GDM1 (cell line): ENCODE data around the gene OR4K1.
"Not testable (repeated sequence)": the region's sequence is repeated elsewhere in the genome, so short reads cannot be mapped to it uniquely, and the experiment has no call there.

ENCODE experiments used
- DNase-seq: peaks from one replicate; lab custom pipeline; 2025; lab: John Stamatoyannopoulos, UW

The OR4K1 gene, protein sequence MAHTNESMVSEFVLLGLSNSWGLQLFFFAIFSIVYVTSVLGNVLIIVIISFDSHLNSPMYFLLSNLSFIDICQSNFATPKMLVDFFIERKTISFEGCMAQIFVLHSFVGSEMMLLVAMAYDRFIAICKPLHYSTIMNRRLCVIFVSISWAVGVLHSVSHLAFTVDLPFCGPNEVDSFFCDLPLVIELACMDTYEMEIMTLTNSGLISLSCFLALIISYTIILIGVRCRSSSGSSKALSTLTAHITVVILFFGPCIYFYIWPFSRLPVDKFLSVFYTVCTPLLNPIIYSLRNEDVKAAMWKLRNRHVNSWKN

DNA sequence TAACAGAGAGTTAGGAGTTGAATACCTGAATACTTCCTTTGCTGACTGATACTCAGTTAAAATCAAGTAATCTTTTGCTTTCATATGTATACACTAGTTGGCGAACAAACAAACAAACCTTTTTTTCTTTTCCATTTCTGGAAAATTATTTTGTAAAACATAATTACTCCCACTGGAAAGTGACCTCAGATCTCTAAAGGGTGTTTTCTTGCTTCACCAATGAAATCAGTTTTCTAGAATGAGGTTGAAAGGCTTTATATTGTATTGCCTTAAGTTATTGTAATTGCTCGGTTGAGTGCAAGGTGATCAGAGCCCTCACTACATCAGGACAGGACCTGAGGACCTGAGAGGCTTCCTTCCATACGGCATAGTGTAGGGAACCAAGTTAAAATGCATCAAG is at the start of gene OR4K1:
TSS of gene OR4K1 (plus strand) at position 301 of the 400 bp plus-strand sequence. CDS start 4,750 bp downstream, outside the sequence.
- DNase-seq: no peak

DNA sequence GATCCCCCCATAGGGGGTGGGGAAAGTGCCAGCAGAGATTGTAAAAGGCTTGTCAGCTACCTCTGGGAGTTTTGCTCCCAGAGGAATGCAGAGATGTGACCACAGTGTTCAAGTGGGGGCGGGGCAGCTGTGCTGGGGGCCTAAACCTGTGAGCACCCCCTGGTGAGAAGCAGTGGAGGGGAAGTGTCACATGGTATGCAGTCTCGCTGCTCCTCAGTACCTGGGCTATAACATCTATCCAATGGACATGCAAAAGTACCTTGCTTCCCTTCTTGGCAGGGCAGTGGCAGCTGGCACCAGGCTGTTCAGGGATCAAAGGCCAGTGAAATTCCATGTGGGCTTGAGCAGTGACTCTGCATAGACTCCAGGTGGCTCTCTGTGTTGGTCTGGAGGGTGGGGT is 35.4 kb upstream of the OR4K1 start:
- no peak for DNase-seq

DNA sequence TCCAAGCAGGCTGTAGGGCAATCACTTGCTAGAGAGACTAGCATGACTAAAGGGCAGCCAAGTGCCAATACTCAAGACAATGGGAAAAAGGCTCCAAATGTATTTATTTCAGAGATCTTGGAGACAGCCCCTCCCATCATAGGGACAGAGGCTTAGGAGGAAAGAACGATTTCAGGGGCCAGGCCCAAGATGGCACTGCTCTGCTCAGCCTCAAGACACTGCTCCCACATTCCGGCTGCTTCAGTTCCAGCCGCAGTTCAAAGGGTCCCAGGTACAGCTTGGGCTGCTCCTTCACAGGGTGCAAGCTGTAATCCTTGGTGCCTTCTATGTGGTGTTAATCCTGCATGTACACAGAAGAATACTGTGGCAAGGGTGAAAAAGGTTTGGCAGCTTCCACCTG is 29.7 kb upstream of the OR4K1 start:
- no peak for DNase-seq

- no peak for DNase-seq
These were observed 28.3 kb upstream of the OR4K1 start for GRCh38 chr14:19902409-19902808.

DNA sequence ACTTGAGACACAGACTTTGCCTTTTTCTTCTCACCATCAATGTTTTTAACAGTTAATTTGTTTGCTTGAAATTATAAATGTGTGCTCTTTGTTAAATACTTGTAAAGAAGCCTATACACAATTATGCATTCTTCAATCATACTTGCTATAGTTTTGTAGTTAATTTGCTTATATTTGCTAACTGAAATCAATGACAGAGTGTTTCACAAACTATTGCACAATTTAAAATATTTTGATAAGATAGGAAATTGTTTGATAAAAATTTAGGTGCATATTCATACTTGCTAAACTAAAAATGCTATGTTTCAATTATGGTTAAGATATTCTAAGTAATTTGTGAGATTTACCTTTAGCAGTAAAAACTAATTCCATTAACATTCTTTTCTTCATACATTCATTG is 24.1 kb upstream of the OR4K1 start:
- DNase-seq: no peak

DNA sequence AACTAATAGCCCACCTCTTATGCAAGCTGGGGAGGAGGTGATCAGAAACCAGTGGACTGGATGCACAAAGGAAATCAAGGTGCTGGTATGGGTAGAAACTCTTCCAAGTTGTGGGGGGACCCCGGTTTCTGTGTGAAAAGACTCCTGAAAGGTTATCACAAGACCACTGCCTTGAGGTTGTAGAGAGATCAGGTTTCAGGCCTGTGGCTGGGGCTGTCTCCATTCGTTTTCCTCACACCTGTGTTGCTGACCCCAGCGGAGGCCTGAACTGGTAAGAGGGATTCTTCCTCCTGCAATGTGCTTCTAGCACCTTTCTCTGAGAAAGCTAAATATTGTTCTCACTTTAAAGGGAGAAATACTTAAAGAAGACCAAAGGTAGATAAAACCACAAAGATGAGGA is 19.6 kb upstream of the OR4K1 start:
- no peak for DNase-seq

- no peak for DNase-seq
These were observed 13.5 kb upstream of the OR4K1 start for GRCh38 chr14:19917243-19917642.

DNA sequence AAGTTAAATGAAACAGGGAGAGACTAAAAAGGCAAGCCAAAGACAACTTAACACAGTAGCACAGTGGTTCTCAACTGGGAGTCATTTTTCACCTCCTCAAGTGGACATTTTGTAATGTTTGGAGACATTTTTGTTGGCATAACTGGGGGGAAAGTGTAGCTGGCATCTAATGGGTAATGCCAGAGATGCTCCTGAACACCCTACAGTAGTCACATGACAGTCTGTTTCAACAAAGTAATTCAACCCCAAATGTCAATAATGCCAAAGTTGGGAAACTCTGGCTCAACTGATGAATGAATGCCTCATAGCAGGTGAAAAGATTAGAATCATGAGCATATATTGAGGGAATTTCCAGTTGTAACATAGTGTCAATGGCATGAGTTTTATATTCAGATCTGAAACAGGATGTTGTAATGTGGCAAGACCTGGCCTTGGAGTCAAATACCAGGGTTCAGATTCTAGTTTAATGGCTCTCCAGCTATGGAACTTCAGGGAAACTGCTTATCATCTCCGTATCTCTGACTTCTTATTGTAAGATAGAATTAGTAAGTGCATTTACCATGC is 12.7 kb upstream of the OR4K1 start:
- DNase-seq: no peak

DNA sequence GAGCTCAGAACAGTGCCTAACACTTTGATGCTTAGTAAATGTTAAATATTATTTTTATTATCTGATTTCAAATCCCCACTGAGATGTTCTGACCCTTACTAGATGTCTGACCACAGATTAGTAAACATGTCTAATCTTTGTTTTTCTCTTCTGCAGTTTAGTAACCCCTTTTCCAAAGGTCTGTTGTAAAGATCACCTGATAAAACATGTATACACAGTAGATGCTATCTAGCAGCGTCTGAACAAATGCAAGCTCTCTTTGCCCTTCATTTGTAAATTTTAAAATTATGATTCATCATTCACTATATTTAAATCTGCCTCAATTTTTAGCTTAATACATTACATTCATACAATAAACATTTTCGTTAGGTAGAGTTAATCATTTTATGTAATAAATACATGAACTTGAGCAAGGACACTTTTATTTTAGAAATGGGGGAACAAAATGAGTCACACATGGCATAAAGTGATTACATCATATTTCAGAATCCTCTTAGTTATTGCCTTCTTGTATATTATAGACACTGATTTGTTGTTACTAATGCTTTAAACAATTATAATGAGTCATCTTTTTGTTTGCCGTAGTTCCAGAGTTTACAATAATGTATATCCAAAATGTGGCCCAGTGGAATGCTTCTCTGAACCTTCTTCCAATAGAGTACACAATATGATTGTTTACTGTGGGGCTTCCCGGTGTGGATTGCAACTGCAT is 12.0 kb upstream of the OR4K1 start:
- no peak for DNase-seq

DNA sequence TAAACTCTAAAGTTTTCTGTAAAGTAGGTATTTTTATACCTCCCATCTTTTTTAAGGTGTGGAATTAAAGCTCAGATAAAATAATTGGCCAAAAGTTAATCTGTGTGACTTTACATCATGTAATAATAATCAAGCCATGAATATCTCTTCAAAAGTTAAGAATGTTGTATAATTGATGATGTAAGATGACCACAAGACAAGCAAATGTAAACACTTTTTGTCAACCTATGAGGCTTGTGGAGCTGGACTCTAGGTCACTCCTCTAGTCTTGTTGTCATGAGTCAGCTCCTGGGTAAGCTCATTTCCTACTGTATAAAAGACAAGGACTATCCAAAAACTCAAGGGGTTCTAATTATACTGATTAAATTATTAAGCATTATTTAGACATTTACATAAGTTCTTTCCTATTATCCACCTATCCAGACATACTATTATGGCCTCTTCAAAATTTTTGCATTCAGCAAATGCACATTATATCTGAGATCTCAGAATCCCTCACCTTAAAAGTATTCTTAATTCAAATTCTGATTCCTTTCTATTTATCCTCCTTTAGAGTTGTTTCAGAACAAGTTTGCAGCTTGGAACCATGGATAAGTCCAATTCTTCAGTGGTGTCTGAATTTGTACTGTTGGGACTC is 10.6 kb upstream of the OR4K1 start, which contains the start of gene OR4K5:
TSS of gene OR4K5 (plus strand) at position 587 of the 637 bp plus-strand sequence. CDS start at position 587, 0 bp downstream.
- no peak for DNase-seq

GRCh38 chr14:19941668-19942067 is 11.0 kb downstream of the OR4K1 start:
- no peak for DNase-seq

DNA sequence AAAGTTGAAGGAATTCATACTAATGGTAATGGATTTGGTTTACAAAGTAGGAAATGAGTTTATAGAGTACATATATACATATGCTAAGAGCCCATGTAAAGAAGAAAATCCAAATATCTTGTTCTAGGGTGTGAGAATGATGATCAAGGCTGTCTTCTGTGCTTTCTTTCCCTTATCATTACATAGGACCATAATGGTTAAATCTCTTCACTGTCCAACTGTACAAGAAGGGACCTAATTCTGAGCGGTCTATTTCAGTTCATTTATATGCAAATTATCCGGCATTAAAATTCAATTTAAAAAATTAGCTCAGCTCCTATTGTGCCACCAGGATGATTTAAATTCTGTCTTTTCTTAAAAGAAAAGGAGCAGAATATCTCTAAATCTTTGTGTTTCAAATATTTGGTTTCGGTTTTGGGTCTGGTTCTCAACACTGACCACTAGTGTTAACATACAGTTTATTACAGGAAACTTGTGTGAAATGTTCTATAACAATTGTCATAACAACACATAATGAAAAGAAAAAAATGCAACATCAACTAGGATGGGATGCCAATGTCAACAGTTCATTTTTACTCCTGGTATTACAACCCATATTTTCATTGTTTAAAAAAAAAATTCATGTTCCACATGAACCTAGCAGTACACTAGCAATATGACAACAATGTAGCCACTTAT is 16.8 kb downstream of the OR4K1 start:
- DNase-seq: no peak

DNA sequence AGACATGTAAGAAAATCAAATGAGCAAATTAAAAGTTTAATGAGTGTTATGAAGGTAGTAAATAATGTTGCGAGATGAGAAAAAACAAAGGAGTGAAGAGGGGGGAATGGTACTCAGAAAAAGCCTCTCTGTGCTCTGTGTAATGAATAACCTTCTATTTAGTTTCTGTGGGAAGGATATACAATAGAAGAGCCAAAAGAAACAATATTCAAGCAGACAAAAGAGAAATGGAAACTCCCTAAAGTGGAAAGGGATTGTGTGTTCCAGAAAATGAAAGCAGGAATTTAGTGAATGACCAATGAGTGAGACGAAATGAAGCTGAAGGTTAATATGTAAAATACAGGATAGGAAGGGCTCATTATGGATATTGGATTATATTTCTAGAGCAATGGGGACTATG is 18.5 kb downstream of the OR4K1 start:
- DNase-seq: no peak

DNA sequence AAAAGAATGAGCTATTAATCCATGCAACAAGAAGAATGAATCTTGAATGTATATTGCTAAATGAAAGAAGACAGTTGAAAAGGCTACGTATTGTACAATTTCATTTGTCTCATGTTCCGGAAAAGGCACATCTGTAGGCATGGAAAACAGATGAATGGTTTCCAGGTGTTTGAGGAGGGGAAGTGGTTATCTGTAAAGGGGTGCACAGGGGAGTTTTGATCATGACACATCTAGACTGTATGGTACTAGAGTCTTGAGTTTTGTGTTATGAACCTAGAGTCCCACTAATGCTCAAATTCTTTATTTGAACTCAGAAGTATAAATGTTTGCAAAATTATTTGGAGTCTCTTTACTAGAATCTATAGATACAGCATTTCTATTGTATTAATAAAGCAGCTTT is 39.0 kb downstream of the OR4K1 start:
- not testable (repeated sequence) for DNase-seq

- DNase-seq: no peak
These were observed 44.1 kb downstream of the OR4K1 start for GRCh38 chr14:19974844-19975243.

DNA sequence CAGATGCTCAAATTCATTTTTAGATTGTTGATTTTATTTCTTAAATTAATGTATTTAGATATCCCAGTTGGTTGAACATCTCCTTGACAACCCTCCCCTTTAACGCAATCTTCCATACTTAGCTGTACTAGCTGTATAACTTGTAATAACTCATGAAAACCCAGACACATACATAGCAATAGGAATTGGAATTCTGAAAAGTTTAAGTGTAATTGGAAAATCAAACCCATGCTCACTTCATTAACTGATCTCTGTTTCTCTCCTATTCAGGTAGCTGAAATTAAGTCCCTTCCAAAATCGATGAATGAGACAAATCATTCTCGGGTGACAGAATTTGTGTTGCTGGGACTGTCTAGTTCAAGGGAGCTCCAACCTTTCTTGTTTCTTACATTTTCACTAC is 44.6 kb downstream of the OR4K1 start, which contains the start of gene OR4K15:
TSS of gene OR4K15 (plus strand) at position 301 of the 400 bp plus-strand sequence. CDS start at position 301, 0 bp downstream.
- DNase-seq: no peak
